Central memory CD4-positive, alpha-beta T cell (primary cell): ENCODE results near the gene SCNN1G.
"Not testable (repeated sequence)": the region's sequence is repeated elsewhere in the genome, so short reads cannot be mapped to it uniquely, and the experiment has no call there.

Experiments
- DNase-seq: peaks from one replicate; pipeline ENCODE4 v3.0.0; 2022
- total RNA-seq, 3 experiments: gene quantifications; one replicate each; lab custom pipeline; 2026; lab: John Stamatoyannopoulos, UW

The SCNN1G gene
- total RNA-seq, result 0 reads per million in 3 experiments

- no peak for DNase-seq
Observed at GRCh38 chr16:23182679-23183542, at the start of gene SCNN1G. SCNN1G (plus strand) TSS chr16:23182745; CDS start chr16:23186272, 3,527 bp downstream.

GRCh38 chr16:23132775-23133463, 49.6 kb upstream of the SCNN1G start:
- no peak for DNase-seq

GRCh38 chr16:23134274-23134673, 48.3 kb upstream of the SCNN1G start:
- DNase-seq, result no peak

GRCh38 chr16:23137256-23137655, 45.3 kb upstream of the SCNN1G start:
- no peak for DNase-seq

GRCh38 chr16:23137818-23138217, 44.7 kb upstream of the SCNN1G start:
- no peak for DNase-seq

GRCh38 chr16:23140107-23140506, 42.4 kb upstream of the SCNN1G start:
- no peak for DNase-seq

GRCh38 chr16:23141033-23141432, 41.5 kb upstream of the SCNN1G start:
- DNase-seq, result no peak

GRCh38 chr16:23141500-23141899, 41.0 kb upstream of the SCNN1G start:
- no peak for DNase-seq

GRCh38 chr16:23141959-23142740, 40.4 kb upstream of the SCNN1G start:
- DNase-seq, result no peak

GRCh38 chr16:23143391-23143790, 39.2 kb upstream of the SCNN1G start:
- no peak for DNase-seq

- DNase-seq, result not testable (repeated sequence)
Observed at GRCh38 chr16:23144393-23144792, 38.2 kb upstream of the SCNN1G start.

GRCh38 chr16:23145186-23145585, 37.4 kb upstream of the SCNN1G start:
- no peak for DNase-seq

GRCh38 chr16:23145608-23146007, 36.9 kb upstream of the SCNN1G start:
- no peak for DNase-seq

GRCh38 chr16:23146877-23147601, 35.5 kb upstream of the SCNN1G start:
- DNase-seq, result no peak

- no peak for DNase-seq
Observed at GRCh38 chr16:23147666-23148065, 34.9 kb upstream of the SCNN1G start.

GRCh38 chr16:23148166-23148512, 34.4 kb upstream of the SCNN1G start:
- DNase-seq, result no peak

- DNase-seq, result peak; percentile 59
Observed at GRCh38 chr16:23148513-23149266, 33.9 kb upstream of the SCNN1G start.

- DNase-seq, result peak; percentile 84
Observed at GRCh38 chr16:23149267-23149992, 33.1 kb upstream of the SCNN1G start, which contains the start of gene USP31. USP31 (minus strand) TSS chr16:23149452; CDS start chr16:23149270, 182 bp downstream.

- no peak for DNase-seq
Observed at GRCh38 chr16:23149993-23150364, 32.6 kb upstream of the SCNN1G start.

GRCh38 chr16:23152386-23153178, 30.0 kb upstream of the SCNN1G start:
- DNase-seq, result no peak
